ENCODE measurements around the gene PSRC1.

GRCh38 chr1:109258481-109259466 is 24.2 kb downstream of the PSRC1 start:
- TF ChIP-seq POLR2A (IDR thresholded peaks at IDR 0.05) (no peak), CTCF (IDR thresholded peaks at IDR 0.05) (no peak)
